H1 (cell line): ENCODE results near the gene HIVEP2.

Experiments
- ASH2L ChIP-seq: fragments of 200-600, 300-600 bp; sonication (generic); IDR thresholded peaks from one replicate; pipeline ENCODE4 v1.7.1; 2017; ENCODE audit warnings: low read length
- BRCA1 ChIP-seq: IDR thresholded peaks from 2 replicates; pipeline ENCODE4 v1.6.1; 2012; ENCODE audit warnings: low read depth, low read length, improper control_type of control experiment
- CEBPB ChIP-seq: IDR thresholded peaks from 2 replicates; pipeline ENCODE4 v1.6.1; 2012; ENCODE audit warnings: low read depth, low read length
- CREB1 ChIP-seq: IDR thresholded peaks from 2 replicates; pipeline ENCODE4 v1.6.1; 2012; ENCODE audit warnings: inconsistent platforms
- EZH2 ChIP-seq: fragments of 200-600 bp; sonication (generic); IDR thresholded peaks from 2 replicates; pipeline ENCODE4 v1.7.1; 2012; ENCODE audit warnings: low read depth, mild to moderate bottlenecking, moderate library complexity, low read length, inconsistent platforms; ENCODE audit not compliant: severe bottlenecking
- HDAC2 ChIP-seq, 2 experiments: fragments of 300-600 bp in 1 of 2; sonication (generic) in 1 of 2; IDR thresholded peaks; 2 replicates each; pipeline ENCODE4 v1.6.1; 2011 to 2012; ENCODE audit warnings: low read depth in 2 of 2, low read length in 2 of 2, mild to moderate bottlenecking in 2 of 2, moderate library complexity in 2 of 2, borderline replicate concordance in 1 of 2, inconsistent platforms in 1 of 2
- KDM1A ChIP-seq: fragments of 200-600, 300-600 bp; sonication (generic); IDR thresholded peaks from 2 replicates; pipeline ENCODE4 v1.7.1; 2016; ENCODE audit warnings: mild to moderate bottlenecking, low read length, borderline replicate concordance
- POLR2AphosphoS5 ChIP-seq: IDR thresholded peaks from 2 replicates; pipeline ENCODE4 v1.6.1; 2011; ENCODE audit warnings: low read depth, low read length
- RFX5 ChIP-seq: IDR thresholded peaks from 2 replicates; pipeline ENCODE4 v1.6.1; 2011; ENCODE audit warnings: low read depth, low read length, improper control_type of control experiment, borderline replicate concordance
- SIN3A ChIP-seq, 2 experiments: IDR thresholded peaks in 1 of 2; conservative IDR thresholded peaks in 1 of 2; 2 replicates each; pipeline ENCODE4 v1.6.1; 2011 to 2012; ENCODE audit warnings: low read length in 2 of 2, improper control_type of control experiment in 1 of 2, low read depth in 1 of 2, mild to moderate bottlenecking in 1 of 2
- SP2 ChIP-seq: IDR thresholded peaks from 2 replicates; pipeline ENCODE4 v1.6.1; 2012; ENCODE audit warnings: mild to moderate bottlenecking, low read length, inconsistent platforms
- TF ChIP-seq, protein P1 (sequence below): IDR thresholded peaks from 2 replicates; pipeline ENCODE4 v1.6.1; 2012; ENCODE audit warnings: inconsistent platforms
- TF ChIP-seq, protein P2 (sequence below), 3 experiments: IDR thresholded peaks; 1 replicate in 2 of 3; 2 replicates in 1 of 3; pipeline versions ENCODE4 v1.5.1 to v1.6.1; 2011; ENCODE audit warnings: low read length in 3 of 3, mild to moderate bottlenecking in 3 of 3, inconsistent platforms in 2 of 3, low read depth in 1 of 3, moderate library complexity in 1 of 3; ENCODE audit not compliant: insufficient read depth in 1 of 3; ENCODE audit errors: control extremely low read depth in 1 of 3

DNA sequence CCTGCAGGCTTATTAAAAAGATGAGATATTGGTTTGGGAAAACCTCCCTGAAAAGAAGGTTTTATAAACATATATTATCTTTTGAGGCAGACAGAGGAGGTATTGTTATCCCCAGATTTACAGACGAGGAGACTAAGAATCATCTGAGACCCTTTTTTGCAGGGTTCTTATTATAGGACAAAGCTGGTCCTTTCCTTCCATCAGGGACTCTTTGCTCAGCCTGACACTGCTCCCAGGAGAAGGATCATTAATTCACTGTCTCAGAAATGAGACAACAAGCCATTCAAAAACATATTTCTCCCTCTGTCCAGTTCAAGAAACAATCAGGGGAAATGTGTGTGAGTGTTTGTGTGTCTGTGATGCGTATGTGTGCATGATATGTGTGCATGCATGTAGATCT lies 33.5 kb downstream of the HIVEP2 start:
- TF ChIP-seq BRCA1 = no peak
- TF ChIP-seq, protein P1, sequence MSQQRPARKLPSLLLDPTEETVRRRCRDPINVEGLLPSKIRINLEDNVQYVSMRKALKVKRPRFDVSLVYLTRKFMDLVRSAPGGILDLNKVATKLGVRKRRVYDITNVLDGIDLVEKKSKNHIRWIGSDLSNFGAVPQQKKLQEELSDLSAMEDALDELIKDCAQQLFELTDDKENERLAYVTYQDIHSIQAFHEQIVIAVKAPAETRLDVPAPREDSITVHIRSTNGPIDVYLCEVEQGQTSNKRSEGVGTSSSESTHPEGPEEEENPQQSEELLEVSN = no peak
- TF ChIP-seq RFX5 = no peak
- TF ChIP-seq, protein P2, sequence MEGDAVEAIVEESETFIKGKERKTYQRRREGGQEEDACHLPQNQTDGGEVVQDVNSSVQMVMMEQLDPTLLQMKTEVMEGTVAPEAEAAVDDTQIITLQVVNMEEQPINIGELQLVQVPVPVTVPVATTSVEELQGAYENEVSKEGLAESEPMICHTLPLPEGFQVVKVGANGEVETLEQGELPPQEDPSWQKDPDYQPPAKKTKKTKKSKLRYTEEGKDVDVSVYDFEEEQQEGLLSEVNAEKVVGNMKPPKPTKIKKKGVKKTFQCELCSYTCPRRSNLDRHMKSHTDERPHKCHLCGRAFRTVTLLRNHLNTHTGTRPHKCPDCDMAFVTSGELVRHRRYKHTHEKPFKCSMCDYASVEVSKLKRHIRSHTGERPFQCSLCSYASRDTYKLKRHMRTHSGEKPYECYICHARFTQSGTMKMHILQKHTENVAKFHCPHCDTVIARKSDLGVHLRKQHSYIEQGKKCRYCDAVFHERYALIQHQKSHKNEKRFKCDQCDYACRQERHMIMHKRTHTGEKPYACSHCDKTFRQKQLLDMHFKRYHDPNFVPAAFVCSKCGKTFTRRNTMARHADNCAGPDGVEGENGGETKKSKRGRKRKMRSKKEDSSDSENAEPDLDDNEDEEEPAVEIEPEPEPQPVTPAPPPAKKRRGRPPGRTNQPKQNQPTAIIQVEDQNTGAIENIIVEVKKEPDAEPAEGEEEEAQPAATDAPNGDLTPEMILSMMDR (IDR thresholded peaks at IDR 0.05; ENCODE audit: control extremely low read depth in 1 of 3, insufficient read depth in 1 of 3, low read depth in 1 of 3, low read length in 3 of 3) = no peak
- no peak for TF ChIP-seq CEBPB
- TF ChIP-seq POLR2AphosphoS5 = no peak
- no peak for TF ChIP-seq SIN3A (conservative IDR thresholded peaks at IDR 0.05 in 1 of 2, IDR thresholded peaks at IDR 0.05 in 1 of 2; ENCODE audit: low read depth in 1 of 2, low read length in 2 of 2)
- no peak for TF ChIP-seq HDAC2 (IDR thresholded peaks at IDR 0.05; ENCODE audit: borderline replicate concordance in 1 of 2, low read depth in 2 of 2, low read length in 2 of 2)
- no peak for TF ChIP-seq EZH2
- TF ChIP-seq CREB1 = no peak
- TF ChIP-seq KDM1A = no peak
- no peak for TF ChIP-seq SP2
- no peak for TF ChIP-seq ASH2L
